ENCODE results near the gene GRAP2. TPM values are rescaled to one million over a fixed set of nuclear protein-coding genes. Genes with fewer than 3 reads are reported as not detected.

The GRAP2 gene
- total RNA-seq, 4 donors from 2014 or later: 0.67 to 3.1 (median 1.7) TPM

- no peaks in the 10 kb centered on the region for H3K36me3 ChIP-seq
- WGBS, 2 donors (ENCODE audit: low coverage in 1 of 2): 90% methylated on average over 2 of the region's 34 CpGs; no CpG with 5 or more reads in 1 of the 2 donors
Measured at GRCh38 chr22:40021401-40022000, 120.6 kb downstream of the GRAP2 start.

GRCh38 chr22:40022536-40023240, 121.8 kb downstream of the GRAP2 start:
- H3K36me3 ChIP-seq: no peaks in the 10 kb centered on the region
- TF ChIP-seq EP300 (IDR thresholded peaks at IDR 0.05) (no peak), POLR2AphosphoS5 (IDR thresholded peaks at IDR 0.05) (no peak), POLR2A (IDR thresholded peaks at IDR 0.05) (no peak)
- TF ChIP-seq, protein P1, sequence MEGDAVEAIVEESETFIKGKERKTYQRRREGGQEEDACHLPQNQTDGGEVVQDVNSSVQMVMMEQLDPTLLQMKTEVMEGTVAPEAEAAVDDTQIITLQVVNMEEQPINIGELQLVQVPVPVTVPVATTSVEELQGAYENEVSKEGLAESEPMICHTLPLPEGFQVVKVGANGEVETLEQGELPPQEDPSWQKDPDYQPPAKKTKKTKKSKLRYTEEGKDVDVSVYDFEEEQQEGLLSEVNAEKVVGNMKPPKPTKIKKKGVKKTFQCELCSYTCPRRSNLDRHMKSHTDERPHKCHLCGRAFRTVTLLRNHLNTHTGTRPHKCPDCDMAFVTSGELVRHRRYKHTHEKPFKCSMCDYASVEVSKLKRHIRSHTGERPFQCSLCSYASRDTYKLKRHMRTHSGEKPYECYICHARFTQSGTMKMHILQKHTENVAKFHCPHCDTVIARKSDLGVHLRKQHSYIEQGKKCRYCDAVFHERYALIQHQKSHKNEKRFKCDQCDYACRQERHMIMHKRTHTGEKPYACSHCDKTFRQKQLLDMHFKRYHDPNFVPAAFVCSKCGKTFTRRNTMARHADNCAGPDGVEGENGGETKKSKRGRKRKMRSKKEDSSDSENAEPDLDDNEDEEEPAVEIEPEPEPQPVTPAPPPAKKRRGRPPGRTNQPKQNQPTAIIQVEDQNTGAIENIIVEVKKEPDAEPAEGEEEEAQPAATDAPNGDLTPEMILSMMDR (IDR thresholded peaks at IDR 0.05): no peak
- ATAC-seq: no peak
- H3K4me3 ChIP-seq: no peak overlapping the region
- WGBS, 2 donors (ENCODE audit: low coverage in 1 of 2): 66 to 86% methylated on average over 2 to 4 of the region's 11 CpGs
- no peaks in the 10 kb centered on the region for H3K9me3 ChIP-seq
- H3K27me3 ChIP-seq: peaks cover 60% of the 10 kb centered on the region
- H3K4me1 ChIP-seq: peaks cover 0 to 8% (median 0%) of the 10 kb centered on the region in 3 donors
- no peak overlapping the region for H3K27ac ChIP-seq

More at GRCh38 chr22:40021401-40022000, 120.6 kb downstream of the GRAP2 start:
- Histone ChIP-seq H3K4me1 (peaks cover 0 to 8% (median 0%) of the 10 kb centered on the region in 3 donors), H3K4me3 (no peak overlapping the region), H3K27me3 (peaks cover 70% of the 10 kb centered on the region), H3K9me3 (no peaks in the 10 kb centered on the region), H3K27ac (no peak overlapping the region)
- ATAC-seq: no peak
- TF ChIP-seq POLR2A (IDR thresholded peaks at IDR 0.05) (no peak), POLR2AphosphoS5 (IDR thresholded peaks at IDR 0.05) (no peak), EP300 (IDR thresholded peaks at IDR 0.05) (no peak)
- TF ChIP-seq, protein P1 (IDR thresholded peaks at IDR 0.05): no peak

Small RNA genes lying within 50 kb of the gene (small RNA-seq; reads per million reads assigned to genes)
- gene RN7SKP210: 0 reads per million in 4 donors

Other genes with a start within 250 kb of the GRAP2 start
- gene ENTHD1, start 7.3 kb upstream of the GRAP2 start, total RNA-seq: under 1 TPM in 1 of 4 donors, not detected in 3; 0.47 TPM
- gene TMA7B, start 59.3 kb downstream of the GRAP2 start, total RNA-seq: not detected
- 1 to 10 TPM in 2 of 4 donors, under 1 TPM in 2; 0.46 to 4.2 (median 0.81) TPM for gene FAM83F, start 93.9 kb downstream of the GRAP2 start, total RNA-seq

All from gastroesophageal sphincter (tissue), 4 donors.